Caco-2 (cell line): ENCODE results near the gene RCN1. TPM values are rescaled to one million over a fixed set of nuclear protein-coding genes. Genes with fewer than 3 reads are reported as not detected.

ENCODE experiments used
- BruUV-seq: library from RNA; stranded (reverse); fragments of 400-500 nt; replicated peaks from 2 replicates; lab custom pipeline; 2021; lab: Mats Ljungman, UMichigan
- CTCF ChIA-PET: fragments of 300-600 bp; sonication (Branson Sonifier 250); formaldehyde crosslinking; loops from one replicate; lab custom pipeline; 2022; ENCODE audit warnings: antibody characterized with exemption; lab: Charles Lee
- POLR2A ChIA-PET: fragments of 300-600 bp; sonication (Branson Sonifier 250); formaldehyde crosslinking; loops from one replicate; lab custom pipeline; 2022; ENCODE audit warnings: antibody characterized with exemption; lab: Charles Lee
- DNase-seq, 2 experiments: peaks; one replicate each; pipeline versions ENCODE4 v3.0.0 to v3.0.0-alpha.2; 2020 to 2022
- H3K27me3 ChIP-seq: replicated peaks from 2 replicates; pipeline ENCODE4 v1.6.0; 2011; ENCODE audit warnings: low read length; ENCODE audit not compliant: control insufficient read depth, insufficient read depth
- H3K36me3 ChIP-seq: 2 replicates; pipeline ENCODE4 v1.5.1; 2011; ENCODE audit warnings: low read length; ENCODE audit not compliant: control insufficient read depth, insufficient read depth
- H3K4me1 ChIP-seq: fragments of 250-450 bp; sonication (Bioruptor Pico); 2 replicates; pipeline ENCODE4 v1.5.1; 2020; ENCODE audit warnings: mild to moderate bottlenecking
- H3K4me3 ChIP-seq: 2 replicates; pipeline ENCODE4 v1.5.1; 2011; ENCODE audit warnings: low read depth, mild to moderate bottlenecking, control low read depth, low read length
- H3K9me3 ChIP-seq: fragments of 250-450 bp; sonication (Bioruptor Pico); 2 replicates; pipeline ENCODE4 v1.5.1; 2020; ENCODE audit warnings: mild to moderate bottlenecking, moderate library complexity
- H3K27ac Mint-ChIP-seq: one replicate; pipeline ENCODE4 v1.8.0; 2022; ENCODE audit warnings: mixed read lengths; ENCODE audit not compliant: unreplicated experiment
- H3K27me3 Mint-ChIP-seq: one replicate; pipeline ENCODE4 v1.8.0; 2022; ENCODE audit warnings: mixed read lengths; ENCODE audit not compliant: insufficient read depth, unreplicated experiment
- H3K36me3 Mint-ChIP-seq: one replicate; pipeline ENCODE4 v1.8.0; 2022; ENCODE audit warnings: mild to moderate bottlenecking, mixed read lengths; ENCODE audit not compliant: insufficient read depth, unreplicated experiment
- H3K4me1 Mint-ChIP-seq: one replicate; pipeline ENCODE4 v1.8.0; 2022; ENCODE audit warnings: low read depth, mixed read lengths; ENCODE audit not compliant: unreplicated experiment
- H3K4me3 Mint-ChIP-seq: one replicate; pipeline ENCODE4 v1.8.0; 2022; ENCODE audit warnings: mild to moderate bottlenecking, moderate library complexity, mixed read lengths; ENCODE audit not compliant: unreplicated experiment
- H3K9me3 Mint-ChIP-seq: one replicate; pipeline ENCODE4 v1.8.0; 2022; ENCODE audit warnings: mixed read lengths; ENCODE audit not compliant: unreplicated experiment
- intact Hi-C: fragments of 100-400 bp; cut with micrococcal nuclease; formaldehyde crosslinking; loops from one replicate; pipeline ENCODE4 v1.10.0; 2022; ENCODE audit not compliant: unreplicated experiment
- total RNA-seq: library from RNA; stranded (reverse); gene quantifications from 2 replicates; pipeline ENCODE4 v1.2.3, GENCODE V29; 2022
- TF ChIP-seq, protein P1 (sequence below), 2 experiments: fragments of 200-600 bp in 1 of 2; IDR thresholded peaks; 1 replicate in 1 of 2; 2 replicates in 1 of 2; pipeline versions ENCODE4 v1.5.1 to v1.8.0; 2011 to 2022; ENCODE audit warnings: antibody characterized with exemption in 1 of 2, control low read depth in 1 of 2, inconsistent platforms in 1 of 2, low read depth in 1 of 2, low read length in 1 of 2, mild to moderate bottlenecking in 1 of 2, moderate library complexity in 1 of 2; ENCODE audit not compliant: insufficient read depth in 1 of 2, severe bottlenecking in 1 of 2, unreplicated experiment in 1 of 2

Gene RCN1
- total RNA-seq, 1 experiment from 2014 or later: 185 TPM

DNA sequence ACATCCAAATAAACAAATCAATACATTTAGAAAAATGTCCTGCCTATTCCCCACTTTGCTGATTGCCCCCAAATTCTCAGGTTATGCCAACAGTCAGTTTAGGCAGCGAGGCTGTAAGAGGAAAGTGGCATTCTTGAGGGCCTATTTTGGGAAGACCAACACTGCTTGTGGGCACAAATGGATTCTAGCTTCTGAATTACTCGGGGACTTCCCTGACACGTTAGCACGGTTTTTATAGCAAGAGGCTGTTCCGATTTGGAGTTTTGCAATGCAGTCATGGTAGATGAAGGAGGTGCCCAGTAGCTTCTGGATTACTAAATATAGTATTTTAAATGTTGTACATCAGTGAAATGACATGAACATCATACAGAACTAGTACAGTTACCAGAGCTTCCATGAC lies 13.1 kb downstream of the RCN1 start:
- peaks cover 16% of the 10 kb centered on the region; the same call in 1 of the 2 replicates for H3K4me1 ChIP-seq
- H3K9me3 Mint-ChIP-seq: no peaks in the 10 kb centered on the region
- ChIA-PET CTCF (no interaction called here), POLR2A (interaction anchor here (0.7 kb wide), 1 partner anchor 13 kb away, joined by 3 read pairs; no protein-coding TSS in a partner anchor)
- TF ChIP-seq, protein P1, sequence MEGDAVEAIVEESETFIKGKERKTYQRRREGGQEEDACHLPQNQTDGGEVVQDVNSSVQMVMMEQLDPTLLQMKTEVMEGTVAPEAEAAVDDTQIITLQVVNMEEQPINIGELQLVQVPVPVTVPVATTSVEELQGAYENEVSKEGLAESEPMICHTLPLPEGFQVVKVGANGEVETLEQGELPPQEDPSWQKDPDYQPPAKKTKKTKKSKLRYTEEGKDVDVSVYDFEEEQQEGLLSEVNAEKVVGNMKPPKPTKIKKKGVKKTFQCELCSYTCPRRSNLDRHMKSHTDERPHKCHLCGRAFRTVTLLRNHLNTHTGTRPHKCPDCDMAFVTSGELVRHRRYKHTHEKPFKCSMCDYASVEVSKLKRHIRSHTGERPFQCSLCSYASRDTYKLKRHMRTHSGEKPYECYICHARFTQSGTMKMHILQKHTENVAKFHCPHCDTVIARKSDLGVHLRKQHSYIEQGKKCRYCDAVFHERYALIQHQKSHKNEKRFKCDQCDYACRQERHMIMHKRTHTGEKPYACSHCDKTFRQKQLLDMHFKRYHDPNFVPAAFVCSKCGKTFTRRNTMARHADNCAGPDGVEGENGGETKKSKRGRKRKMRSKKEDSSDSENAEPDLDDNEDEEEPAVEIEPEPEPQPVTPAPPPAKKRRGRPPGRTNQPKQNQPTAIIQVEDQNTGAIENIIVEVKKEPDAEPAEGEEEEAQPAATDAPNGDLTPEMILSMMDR (IDR thresholded peaks at IDR 0.05; ENCODE audit: insufficient read depth in 1 of 2, low read depth in 1 of 2, low read length in 1 of 2, severe bottlenecking in 1 of 2, unreplicated experiment in 1 of 2): no peak
- no peaks in the 10 kb centered on the region for H3K9me3 ChIP-seq
- peaks cover 12% of the 10 kb centered on the region for H3K4me1 Mint-ChIP-seq
- H3K4me3 ChIP-seq: no peak overlapping the region
- H3K36me3 Mint-ChIP-seq: peaks cover 61% of the 10 kb centered on the region
- no peaks in the 10 kb centered on the region for H3K27me3 Mint-ChIP-seq
- intact Hi-C loops: loop anchor here (1.0 to 5.0 kb wide), 3 partner anchors 13 to 50 kb away; partner anchors contain the start of gene RCN1
- DNase-seq: no peak
- H3K27me3 ChIP-seq: no peaks in the 10 kb centered on the region
- no TSS peak for BruUV-seq
- no peak overlapping the region for H3K4me3 Mint-ChIP-seq
- H3K27ac Mint-ChIP-seq: no peak overlapping the region
- H3K36me3 ChIP-seq: peaks cover 3% of the 10 kb centered on the region; the same call in 1 of the 2 replicates

DNA sequence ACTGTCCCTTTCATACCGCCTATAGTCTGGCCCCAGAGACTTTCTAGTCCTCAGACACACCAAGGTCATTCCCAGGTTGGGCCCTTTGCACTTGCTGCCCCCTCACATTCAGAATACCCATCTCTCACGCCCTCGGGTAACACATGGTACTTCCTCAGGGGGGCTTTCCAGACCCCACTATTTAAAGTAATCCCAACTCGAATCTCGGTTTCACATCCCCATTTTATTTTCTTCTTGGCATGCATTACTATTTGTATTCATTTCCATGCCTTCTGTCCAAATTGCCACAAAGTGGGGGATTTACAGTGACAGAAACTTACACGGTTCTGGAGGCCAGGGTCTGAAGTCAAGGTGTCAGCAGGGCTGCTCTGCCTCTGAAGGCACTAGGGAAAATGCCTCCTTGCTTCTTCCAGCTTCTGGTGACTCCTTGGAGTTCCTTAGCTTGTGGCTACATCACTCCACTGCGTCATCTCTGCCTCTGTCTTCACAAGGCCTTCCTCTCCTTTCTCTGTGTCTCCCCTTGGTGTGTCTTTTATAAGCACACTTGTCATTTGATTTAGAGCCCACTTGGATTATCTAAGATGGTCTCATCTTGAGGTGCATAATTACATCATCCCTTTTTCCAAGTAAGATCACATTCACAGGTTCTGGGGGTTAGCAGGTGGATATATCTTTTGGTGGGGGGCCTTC lies 15.1 kb downstream of the RCN1 start:
- Mint-ChIP-seq H3K4me3 (no peak overlapping the region), H3K27ac (no peak overlapping the region), H3K4me1 (peaks cover 12% of the 10 kb centered on the region), H3K36me3 (peaks cover 41% of the 10 kb centered on the region), H3K9me3 (no peaks in the 10 kb centered on the region), H3K27me3 (no peaks in the 10 kb centered on the region)
- TF ChIP-seq, protein P1 (IDR thresholded peaks at IDR 0.05; ENCODE audit: insufficient read depth in 1 of 2, low read depth in 1 of 2, low read length in 1 of 2, severe bottlenecking in 1 of 2, unreplicated experiment in 1 of 2): no peak
- H3K9me3 ChIP-seq: no peaks in the 10 kb centered on the region
- no peak overlapping the region for H3K4me3 ChIP-seq
- ChIA-PET POLR2A (no interaction called here), CTCF (no interaction called here)
- intact Hi-C loops: no loop called here
- no TSS peak for BruUV-seq
- DNase-seq: no peak
- H3K36me3 ChIP-seq: peaks cover 1% of the 10 kb centered on the region; the same call in 1 of the 2 replicates
- H3K27me3 ChIP-seq: no peaks in the 10 kb centered on the region
- peaks cover 16% of the 10 kb centered on the region; the same call in 1 of the 2 replicates for H3K4me1 ChIP-seq

DNA sequence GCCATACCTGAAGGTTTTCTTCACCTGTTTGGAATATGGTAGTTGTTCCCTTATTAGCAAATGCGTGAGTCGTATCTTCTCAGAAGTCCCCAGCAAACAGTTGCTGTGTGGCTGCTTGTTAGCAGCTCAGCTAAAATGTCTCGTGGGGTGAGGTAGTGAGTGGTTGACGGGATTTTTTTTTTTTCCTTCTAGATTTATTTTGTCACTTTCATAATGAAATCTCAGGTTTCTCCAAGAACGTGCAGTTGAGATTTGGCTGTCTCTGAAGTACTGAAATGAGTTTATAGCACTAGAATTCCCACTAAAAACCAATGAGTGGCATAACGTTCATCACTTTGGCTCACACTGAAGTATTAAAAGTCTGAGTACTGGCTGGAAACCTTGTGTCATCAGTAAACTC lies 16.8 kb downstream of the RCN1 start:
- CTCF ChIA-PET: no interaction called here
- no TSS peak for BruUV-seq

More for the DNA sequence above, 16.8 kb downstream of the RCN1 start:
- TF ChIP-seq, protein P1 (IDR thresholded peaks at IDR 0.05; ENCODE audit: insufficient read depth in 1 of 2, low read depth in 1 of 2, low read length in 1 of 2, severe bottlenecking in 1 of 2, unreplicated experiment in 1 of 2): no peak
- H3K9me3 ChIP-seq: no peaks in the 10 kb centered on the region
- Mint-ChIP-seq H3K9me3 (no peaks in the 10 kb centered on the region), H3K27me3 (no peaks in the 10 kb centered on the region), H3K4me1 (peaks cover 7% of the 10 kb centered on the region), H3K27ac (no peak overlapping the region), H3K36me3 (peaks cover 27% of the 10 kb centered on the region), H3K4me3 (no peak overlapping the region)
- no peak overlapping the region for H3K4me3 ChIP-seq
- DNase-seq: no peak
- H3K36me3 ChIP-seq: no peaks in the 10 kb centered on the region
- peaks cover 13% of the 10 kb centered on the region; the same call in 1 of the 2 replicates for H3K4me1 ChIP-seq
- POLR2A ChIA-PET: no interaction called here
- H3K27me3 ChIP-seq: no peaks in the 10 kb centered on the region
- intact Hi-C loops: no loop called here
